GM23248 (cell line): ENCODE results near the gene FAM89B.

ENCODE experiments used
- EZH2 ChIP-seq: fragments of 200-600 bp; sonication (generic); IDR thresholded peaks from 2 replicates; pipeline ENCODE4 v1.6.1; 2018; ENCODE audit warnings: antibody characterized with exemption, mild to moderate bottlenecking; ENCODE audit not compliant: insufficient read depth, poor library complexity, severe bottlenecking
- EZH2phosphoT487 ChIP-seq: fragments of 200-600 bp; sonication (generic); IDR thresholded peaks from 2 replicates; pipeline ENCODE4 v1.6.1; 2018; ENCODE audit warnings: antibody characterized with exemption, moderate library complexity, mild to moderate bottlenecking, low read depth; ENCODE audit not compliant: insufficient read depth

DNA sequence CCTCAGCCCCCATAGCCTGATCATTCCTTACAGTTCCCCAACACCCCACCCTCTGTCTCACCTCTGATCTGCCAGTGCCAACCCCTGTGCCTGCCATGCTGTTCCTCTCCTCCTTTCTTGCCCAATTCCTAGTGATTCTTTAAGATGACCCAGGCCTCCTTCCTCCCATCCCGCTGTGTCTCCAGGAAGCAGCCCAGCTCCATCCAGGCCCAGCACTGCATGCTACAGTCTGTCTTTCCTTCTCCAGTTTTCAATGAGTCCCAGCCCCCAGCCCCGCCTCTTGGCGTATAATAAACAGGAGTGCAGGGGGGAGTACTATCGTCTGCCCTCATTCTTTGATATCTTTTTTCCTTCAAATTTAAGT is 26.5 kb upstream of the FAM89B start:
- TF ChIP-seq EZH2 (no peak), EZH2phosphoT487 (no peak)
